K562 (cell line): ENCODE data around the gene IQCC. TPM values are rescaled to one million over a fixed set of nuclear protein-coding genes. Genes with fewer than 3 reads are reported as not detected.

Experiments used
- ATF2 ChIP-seq: sonication (generic); formaldehyde crosslinking; IDR thresholded peaks from 2 replicates; pipeline ENCODE4 v1.8.1; 2022; ENCODE audit warnings: missing genetic modification reagents
- ATF4 ChIP-seq: fragments of 450-650 bp; formaldehyde crosslinking; IDR thresholded peaks from 2 replicates; pipeline ENCODE4 v1.4.0; 2022; ENCODE audit warnings: mild to moderate bottlenecking, moderate library complexity
- CHCHD3 ChIP-seq: fragments of 250-450 bp; sonication (Bioruptor Pico); IDR thresholded peaks from 2 replicates; pipeline ENCODE4 v2.1.2; 2022; ENCODE audit warnings: mild to moderate bottlenecking
- ELF4 ChIP-seq: fragments of 450-650 bp; formaldehyde crosslinking; IDR thresholded peaks from 2 replicates; pipeline ENCODE4 v1.4.0; 2022; ENCODE audit warnings: missing genetic modification characterization
- FIP1L1 ChIP-seq: fragments of 200-400 bp; formaldehyde crosslinking; IDR thresholded peaks from 2 replicates; pipeline ENCODE4 v1.6.1; 2018; ENCODE audit warnings: mild to moderate bottlenecking, low read depth, low read length; ENCODE audit not compliant: poor library complexity, severe bottlenecking
- HCFC1 ChIP-seq: IDR thresholded peaks from 2 replicates; pipeline ENCODE4 v1.6.1; 2012; ENCODE audit warnings: low read depth, low read length, improper control_type of control experiment
- HDAC3 ChIP-seq: fragments of 450-650 bp; IDR thresholded peaks from 2 replicates; pipeline ENCODE4 v1.6.1; 2018; ENCODE audit warnings: borderline replicate concordance, mild to moderate bottlenecking, moderate library complexity; ENCODE audit not compliant: partially characterized antibody
- KAT7 ChIP-seq: sonication (generic); formaldehyde crosslinking; IDR thresholded peaks from 2 replicates; pipeline ENCODE4 v1.8.0; 2022; ENCODE audit warnings: missing genetic modification reagents, mild to moderate bottlenecking, borderline replicate concordance
- PATZ1 ChIP-seq: fragments of 250-450 bp; sonication (Bioruptor Pico); IDR thresholded peaks from 2 replicates; pipeline ENCODE4 v1.5.0; 2020; ENCODE audit warnings: mild to moderate bottlenecking, borderline replicate concordance
- PHF21A ChIP-seq: fragments of 450-650 bp; IDR thresholded peaks from 2 replicates; pipeline ENCODE4 v1.6.1; 2017; ENCODE audit warnings: low read depth, borderline replicate concordance
- POLR2A ChIP-seq: fragments of 450-650 bp; conservative IDR thresholded peaks from 2 replicates; pipeline ENCODE4 v1.6.1; 2016
- POLR2G ChIP-seq: fragments of 200-400 bp; formaldehyde crosslinking; IDR thresholded peaks from 2 replicates; pipeline ENCODE4 v1.6.1; 2017; ENCODE audit warnings: low read depth, mild to moderate bottlenecking, antibody characterized with exemption, low read length, moderate library complexity
- PTRF ChIP-seq: fragments of 450-650 bp; IDR thresholded peaks from 2 replicates; pipeline ENCODE4 v1.6.1; 2016; ENCODE audit warnings: mild to moderate bottlenecking, missing genetic modification characterization, missing compliant biosample characterization
- SUPT5H ChIP-seq: fragments of 450-650 bp; IDR thresholded peaks from 2 replicates; pipeline ENCODE4 v1.6.1; 2016
- TFE3 ChIP-seq: fragments of 450-650 bp; formaldehyde crosslinking; IDR thresholded peaks from 2 replicates; pipeline ENCODE4 v1.4.0; 2020; ENCODE audit warnings: mild to moderate bottlenecking, mixed read lengths
- ZMIZ1 ChIP-seq, 2 experiments: fragments of 150-350 bp in 1 of 2; IDR thresholded peaks; 2 replicates each; pipeline ENCODE4 v1.6.1; 2012 to 2016; ENCODE audit warnings: low read depth in 2 of 2, low read length in 2 of 2, mild to moderate bottlenecking in 1 of 2, moderate library complexity in 1 of 2
- ZNF561 ChIP-seq: fragments of 450-650 bp; formaldehyde crosslinking; conservative IDR thresholded peaks from 2 replicates; pipeline ENCODE4 v1.4.0; 2020; ENCODE audit warnings: mild to moderate bottlenecking, moderate library complexity
- ZNF584 ChIP-seq: fragments of 200-800 bp; sonication (Bioruptor generic); IDR thresholded peaks from 2 replicates; pipeline ENCODE4 v1.6.1; 2016; ENCODE audit warnings: low read depth, mild to moderate bottlenecking, missing genetic modification characterization, missing compliant biosample characterization
- polyA plus RNA-seq, 8 experiments: library from polyadenylated mRNA; depleted of rRNA in 4 of 8; stranded (reverse) in 5 of 8; unstranded in 3 of 8; fragments of >200 nt; fragmentation: Nextera tagmentation in 2 of 8; fragmentation: Illumina TruSeq in 1 of 8; extraction: Ambion mirVana in 2 of 8; extraction: Trizol in 1 of 8; gene quantifications; 2 replicates each; pipeline versions ENCODE4 v1.2.1 to v1.2.3, GENCODE V29; 2011 to 2014; ENCODE audit warnings: inconsistent platforms in 1 of 8, missing spikeins in 1 of 8
- total RNA-seq, 7 experiments: library from RNA; depleted of rRNA in 6 of 7; stranded (reverse); fragments of >200 nt in 6 of 7; fragmentation: Illumina TruSeq in 2 of 7; extraction: Trizol in 2 of 7; gene quantifications; 2 replicates each; pipeline versions ENCODE4 v1.2.1 to v1.2.3, GENCODE V29; 2011 to 2021; ENCODE audit warnings: low replicate concordance in 1 of 7

The IQCC gene
- total and polyA plus RNA-seq, 9 of the 15 experiments (the other 6 are each of a cell fraction or from before 2014, with no cell fraction given): 8.1 to 16.5 (median 10.7) TPM

GRCh38 chr1:32221980-32222755, 16.7 kb downstream of the IQCC start, which contains the start of the genes EIF3I and TMEM234 (continued):
- TF ChIP-seq TFE3 (CRISPR knock-in tag) (no peak), ZMIZ1 (IDR thresholded peaks at IDR 0.05; ENCODE audit: low read depth in 2 of 2, low read length in 2 of 2) (peak in 1 of 2 experiments; percentile 20; a peak in 1 of 4 replicates), POLR2A (peak; percentile 97), PHF21A (no peak), KAT7 (0 out of 2 replicates have a peak, but pooled peaks have one; percentile 43), HDAC3 (no peak), FIP1L1 (no peak), POLR2G (peak; percentile 88), CHCHD3 (no peak), HCFC1 (peak; percentile 70), ELF4 (CRISPR knock-in tag) (no peak), ZNF584 (no peak), ATF2 (CRISPR knock-in tag) (no peak), ATF4 (no peak), PATZ1 (no peak), PTRF (tag) (no peak), ZNF561 (CRISPR knock-in tag) (no peak), SUPT5H (peak; percentile 96)
